ENCODE results near the gene EPHA1. TPM values are rescaled to one million over a fixed set of nuclear protein-coding genes. Genes with fewer than 3 reads are reported as not detected.

Gene EPHA1
- total and polyA plus RNA-seq, 7 experiments from 2014 or later, result 4.1 to 63.1 (median 33.6) TPM

GRCh38 chr7:143385891-143386781 lies 22.5 kb downstream of the EPHA1 start:
- H3K27me3 ChIP-seq (ENCODE audit: control insufficient read depth in 2 of 2, insufficient read depth in 2 of 2, low read length in 2 of 2), result no peaks in the 10 kb centered on the region
- ChIA-PET CTCF (interaction anchor here (1.0 to 4.3 kb wide), 2 partner anchors 21 to 145 kb away, joined by 7 to 40 read pairs; partner anchors contain the start of gene EPHA1), POLR2A (interaction anchor here (0.6 to 15.0 kb wide), 5 partner anchors 11 to 588 kb away, joined by 3 to 223 read pairs (median 3); partner anchors contain the start of genes EPHA1 and FAM131B)
- intact Hi-C loops (cut with micrococcal nuclease), result loop anchor here (1.0 to 10.0 kb wide), 2 partner anchors 21 to 1449 kb away; partner anchors contain the start of gene TPK1 (in 1 of the 2)
- peaks cover 0 to 14% (median 12%) of the 10 kb centered on the region in 7 donors for H3K4me1 Mint-ChIP-seq
- no peak overlapping the region for H3K4me3 Mint-ChIP-seq
- H3K27me3 Mint-ChIP-seq, result no peaks in the 10 kb centered on the region
- no peaks in the 10 kb centered on the region for H3K9me3 Mint-ChIP-seq
- peaks cover 37 to 38% of the 10 kb centered on the region in 2 donors for H3K4me1 ChIP-seq (ENCODE audit: control insufficient read depth in 2 of 2, insufficient read depth in 2 of 2, low read length in 2 of 2)
- ATAC-seq (peak; percentile 64), DNase-seq (peak in 5 of 9 donors; percentile 36 to 58 (median 51))
- peak overlapping the region; percentile 51 for H3K4me3 ChIP-seq (ENCODE audit: low read length)
- H3K27ac ChIP-seq (ENCODE audit: low read depth, low read length), result peak overlapping the region; percentile 59
- no peak overlapping the region for H3K27ac Mint-ChIP-seq
- H3K36me3 Mint-ChIP-seq, result peaks cover 0 to 10% (median 4%) of the 10 kb centered on the region in 5 donors
- H3K36me3 ChIP-seq (ENCODE audit: control insufficient read depth in 2 of 3, insufficient read depth in 3 of 3, low read length in 3 of 3), result peaks cover 0 to 44% (median 0%) of the 10 kb centered on the region in 3 experiments
- no peaks in the 10 kb centered on the region for H3K9me3 ChIP-seq (ENCODE audit: control insufficient read depth in 2 of 3, low read length in 3 of 3)

GRCh38 chr7:143384661-143385631 lies 23.7 kb downstream of the EPHA1 start:
- peak overlapping the region; percentile 59 for H3K27ac ChIP-seq (ENCODE audit: low read depth, low read length)
- Mint-ChIP-seq H3K4me3 (no peak overlapping the region), H3K27ac (no peak overlapping the region), H3K9me3 (no peaks in the 10 kb centered on the region), H3K4me1 (peaks cover 1 to 16% (median 9%) of the 10 kb centered on the region in 7 donors), H3K27me3 (no peaks in the 10 kb centered on the region), H3K36me3 (peaks cover 0 to 8% (median 3%) of the 10 kb centered on the region in 5 donors)
- no peak for DNase-seq
- peaks cover 39% of the 10 kb centered on the region in 2 donors for H3K4me1 ChIP-seq (ENCODE audit: control insufficient read depth in 2 of 2, insufficient read depth in 2 of 2, low read length in 2 of 2)
- no peaks in the 10 kb centered on the region for H3K9me3 ChIP-seq (ENCODE audit: control insufficient read depth in 2 of 3, low read length in 3 of 3)
- no peak overlapping the region for H3K4me3 ChIP-seq (ENCODE audit: low read length)
- ChIA-PET POLR2A (interaction anchor here (0.7 to 15.0 kb wide), 12 partner anchors 9 to 588 kb away, joined by 3 to 223 read pairs (median 5); partner anchors contain the start of genes CASP2, EPHA1 and GSTK1), CTCF (interaction anchor here (0.5 to 4.3 kb wide), 7 partner anchors 9 to 79 kb away, joined by 3 to 40 read pairs (median 3); partner anchors contain the start of gene EPHA1)
- H3K36me3 ChIP-seq (ENCODE audit: control insufficient read depth in 2 of 3, insufficient read depth in 3 of 3, low read length in 3 of 3), result peaks cover 0 to 41% (median 0%) of the 10 kb centered on the region in 3 experiments
- H3K27me3 ChIP-seq (ENCODE audit: control insufficient read depth in 2 of 2, insufficient read depth in 2 of 2, low read length in 2 of 2), result no peaks in the 10 kb centered on the region
- intact Hi-C loops (cut with micrococcal nuclease), result loop anchor here (5.0 to 10.0 kb wide), 2 partner anchors 578 to 1450 kb away; partner anchors contain the start of gene TPK1 (in 1 of the 2)
- ATAC-seq, result no peak

GRCh38 chr7:143384148-143384547 lies 24.5 kb downstream of the EPHA1 start:
- Mint-ChIP-seq H3K27ac (no peak overlapping the region), H3K4me3 (no peak overlapping the region), H3K36me3 (peaks cover 0 to 2% (median 0%) of the 10 kb centered on the region in 5 donors), H3K9me3 (no peaks in the 10 kb centered on the region), H3K4me1 (peaks cover 9 to 16% (median 11%) of the 10 kb centered on the region in 7 donors), H3K27me3 (no peaks in the 10 kb centered on the region)
- H3K4me3 ChIP-seq (ENCODE audit: low read length), result no peak overlapping the region
- no peak for DNase-seq
- no peaks in the 10 kb centered on the region for H3K9me3 ChIP-seq (ENCODE audit: control insufficient read depth in 2 of 3, low read length in 3 of 3)
- H3K36me3 ChIP-seq (ENCODE audit: control insufficient read depth in 2 of 3, insufficient read depth in 3 of 3, low read length in 3 of 3), result peaks cover 0 to 33% (median 0%) of the 10 kb centered on the region in 3 experiments
- intact Hi-C loops (cut with micrococcal nuclease), result loop anchor here (5.0 to 10.0 kb wide), 2 partner anchors 577 to 1451 kb away; partner anchors contain the start of gene TPK1 (in 1 of the 2)
- POLR2A ChIA-PET, result interaction anchor here (0.7 to 15.0 kb wide), 12 partner anchors 9 to 587 kb away, joined by 3 to 223 read pairs (median 5); partner anchors contain the start of genes CASP2, EPHA1 and GSTK1
- ATAC-seq, result no peak
- H3K27ac ChIP-seq (ENCODE audit: low read depth, low read length), result peak overlapping the region; percentile 47
- H3K27me3 ChIP-seq (ENCODE audit: control insufficient read depth in 2 of 2, insufficient read depth in 2 of 2, low read length in 2 of 2), result no peaks in the 10 kb centered on the region
- peaks cover 47% of the 10 kb centered on the region in 2 donors for H3K4me1 ChIP-seq (ENCODE audit: control insufficient read depth in 2 of 2, insufficient read depth in 2 of 2, low read length in 2 of 2)
- CTCF ChIA-PET, result interaction anchor here (0.9 to 4.3 kb wide), 6 partner anchors 9 to 78 kb away, joined by 3 to 40 read pairs (median 4); partner anchors contain the start of gene EPHA1

- DNase-seq, result no peak
- Mint-ChIP-seq H3K9me3 (no peaks in the 10 kb centered on the region), H3K4me1 (peaks cover 14 to 20% (median 15%) of the 10 kb centered on the region in 7 donors), H3K27me3 (no peaks in the 10 kb centered on the region), H3K36me3 (peaks cover 0 to 2% (median 0%) of the 10 kb centered on the region in 5 donors), H3K4me3 (peak overlapping the region in 2 of 10 donors; percentile 39 to 80), H3K27ac (no peak overlapping the region)
- ChIA-PET POLR2A (interaction anchor here (1.1 to 15.0 kb wide), 10 partner anchors 8 to 587 kb away, joined by 3 to 223 read pairs (median 6); partner anchors contain the start of genes CASP2 and EPHA1), CTCF (interaction anchor here (0.6 to 4.3 kb wide), 6 partner anchors 8 to 1696 kb away, joined by 3 to 40 read pairs (median 5); partner anchors contain the start of genes EPHA1 and TCAF1)
- no peaks in the 10 kb centered on the region for H3K9me3 ChIP-seq (ENCODE audit: control insufficient read depth in 2 of 3, low read length in 3 of 3)
- H3K27ac ChIP-seq (ENCODE audit: low read depth, low read length), result peak overlapping the region; percentile 47
- peaks cover 0 to 27% (median 0%) of the 10 kb centered on the region in 3 experiments for H3K36me3 ChIP-seq (ENCODE audit: control insufficient read depth in 2 of 3, insufficient read depth in 3 of 3, low read length in 3 of 3)
- intact Hi-C loops (cut with micrococcal nuclease), result loop anchor here (5.0 to 10.0 kb wide), 2 partner anchors 576 to 1451 kb away; partner anchors contain the start of gene TPK1 (in 1 of the 2)
- peaks cover 52 to 53% of the 10 kb centered on the region in 2 donors for H3K4me1 ChIP-seq (ENCODE audit: control insufficient read depth in 2 of 2, insufficient read depth in 2 of 2, low read length in 2 of 2)
- ATAC-seq, result no peak
- no peak overlapping the region for H3K4me3 ChIP-seq (ENCODE audit: low read length)
- no peaks in the 10 kb centered on the region for H3K27me3 ChIP-seq (ENCODE audit: control insufficient read depth in 2 of 2, insufficient read depth in 2 of 2, low read length in 2 of 2)
These were observed 25.1 kb downstream of the EPHA1 start for GRCh38 chr7:143383642-143383957.

DNA sequence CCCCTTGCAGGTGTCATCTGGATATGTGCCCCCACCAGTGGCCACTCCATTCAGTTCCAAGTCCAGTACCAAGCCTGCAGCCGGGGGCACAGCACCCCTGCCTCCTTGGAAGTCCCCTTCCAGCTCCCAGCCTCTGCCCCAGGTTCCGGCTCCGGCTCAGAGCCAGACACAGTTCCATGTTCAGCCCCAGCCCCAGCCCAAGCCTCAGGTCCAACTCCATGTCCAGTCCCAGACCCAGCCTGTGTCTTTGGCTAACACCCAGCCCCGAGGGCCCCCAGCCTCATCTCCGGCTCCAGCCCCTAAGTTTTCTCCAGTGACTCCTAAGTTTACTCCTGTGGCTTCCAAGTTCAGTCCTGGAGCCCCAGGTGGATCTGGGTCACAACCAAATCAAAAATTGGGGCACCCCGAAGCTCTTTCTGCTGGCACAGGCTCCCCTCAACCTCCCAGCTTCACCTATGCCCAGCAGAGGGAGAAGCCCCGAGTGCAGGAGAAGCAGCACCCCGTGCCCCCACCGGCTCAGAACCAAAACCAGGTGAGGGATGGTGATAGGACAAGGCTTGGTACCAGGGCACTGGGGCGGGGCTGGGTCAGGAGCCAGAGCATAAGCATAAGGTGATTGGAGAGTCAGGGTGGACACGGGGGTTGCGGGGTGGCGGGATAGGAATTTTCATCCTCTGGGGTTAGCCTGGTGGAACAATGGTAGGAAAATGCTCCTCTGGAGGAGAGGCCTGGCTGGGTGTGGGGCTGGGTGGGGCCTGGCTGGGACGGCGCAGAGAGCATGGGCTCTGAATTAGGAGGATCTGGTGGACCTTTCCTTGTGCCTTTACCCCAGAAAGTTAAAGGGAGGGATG lies 25.6 kb downstream of the EPHA1 start:
- no peak for ATAC-seq
- H3K4me3 ChIP-seq (ENCODE audit: low read length), result peak overlapping the region; percentile 92
- no peak for DNase-seq
- peak overlapping the region in 3 of 10 donors; percentile 58 to 80 (median 76) for H3K4me3 Mint-ChIP-seq
- CTCF ChIA-PET, result interaction anchor here (0.6 to 4.3 kb wide), 5 partner anchors 8 to 1695 kb away, joined by 3 to 40 read pairs (median 5); partner anchors contain the start of genes EPHA1 and TCAF1
- intact Hi-C loops (cut with micrococcal nuclease), result loop anchor here (5.0 to 10.0 kb wide), 2 partner anchors 576 to 1452 kb away; partner anchors contain the start of gene TPK1 (in 1 of the 2)
- H3K27me3 ChIP-seq (ENCODE audit: control insufficient read depth in 2 of 2, insufficient read depth in 2 of 2, low read length in 2 of 2), result no peaks in the 10 kb centered on the region
- H3K9me3 ChIP-seq (ENCODE audit: control insufficient read depth in 2 of 3, low read length in 3 of 3), result no peaks in the 10 kb centered on the region
- H3K36me3 ChIP-seq (ENCODE audit: control insufficient read depth in 2 of 3, insufficient read depth in 3 of 3, low read length in 3 of 3), result peaks cover 0 to 22% (median 0%) of the 10 kb centered on the region in 3 experiments
- H3K4me1 ChIP-seq (ENCODE audit: control insufficient read depth in 2 of 2, insufficient read depth in 2 of 2, low read length in 2 of 2), result peaks cover 56 to 58% of the 10 kb centered on the region in 2 donors
- H3K27ac Mint-ChIP-seq, result peak overlapping the region in 4 of 9 donors; percentile 32 to 84 (median 73)
- H3K36me3 Mint-ChIP-seq, result peaks cover 0 to 2% (median 0%) of the 10 kb centered on the region in 5 donors
- peaks cover 16 to 26% (median 20%) of the 10 kb centered on the region in 7 donors for H3K4me1 Mint-ChIP-seq
- H3K27me3 Mint-ChIP-seq, result no peaks in the 10 kb centered on the region
- POLR2A ChIA-PET, result interaction anchor here (1.3 to 15.0 kb wide), 4 partner anchors 9 to 95 kb away, joined by 4 to 223 read pairs (median 8); partner anchors contain the start of genes CASP2 and EPHA1
- no peaks in the 10 kb centered on the region for H3K9me3 Mint-ChIP-seq
- H3K27ac ChIP-seq (ENCODE audit: low read depth, low read length), result peak overlapping the region; percentile 91

Data from naive thymus-derived CD4-positive, alpha-beta T cell (primary cell).